Neuronal stem cell (in vitro differentiated cells): ENCODE results near the gene DDI1.
A peak's percentile ranks its signal among the peaks of the same experiment; 100 is the strongest.

Source experiments
- DNase-seq: peaks from one replicate; pipeline ENCODE4 v3.0.0-alpha.2; 2013; ENCODE audit warnings: low spot score
- H2AFZ ChIP-seq: one replicate; pipeline ENCODE4 v1.6.1; 2013; ENCODE audit warnings: mild to moderate bottlenecking, low read length, inconsistent platforms
- H2AK5ac ChIP-seq: 2 replicates; pipeline ENCODE4 v1.6.1; 2013; ENCODE audit warnings: low read depth, mild to moderate bottlenecking, inconsistent platforms, low read length, moderate library complexity, mixed read lengths
- H2BK120ac ChIP-seq: 2 replicates; pipeline ENCODE4 v1.6.1; 2013; ENCODE audit warnings: low read depth, mild to moderate bottlenecking, inconsistent platforms, low read length, moderate library complexity, mixed read lengths
- H2BK12ac ChIP-seq: one replicate; pipeline ENCODE4 v1.6.1; 2013; ENCODE audit warnings: low read length, inconsistent platforms
- H2BK15ac ChIP-seq: 2 replicates; pipeline ENCODE4 v1.6.1; 2013; ENCODE audit warnings: mild to moderate bottlenecking, low read length, inconsistent platforms, mixed read lengths
- H2BK5ac ChIP-seq: one replicate; pipeline ENCODE4 v1.6.1; 2013; ENCODE audit warnings: inconsistent platforms, mild to moderate bottlenecking, low read length, moderate library complexity
- H3K14ac ChIP-seq: one replicate; pipeline ENCODE4 v1.6.1; 2013; ENCODE audit warnings: low read length, inconsistent platforms
- H3K18ac ChIP-seq: 2 replicates; pipeline ENCODE4 v1.6.1; 2013; ENCODE audit warnings: low read length, inconsistent platforms
- H3K23ac ChIP-seq: 2 replicates; pipeline ENCODE4 v1.6.1; 2013; ENCODE audit warnings: low read depth, mild to moderate bottlenecking, mixed read lengths, low read length, inconsistent platforms; ENCODE audit not compliant: poor library complexity
- H3K27ac ChIP-seq: replicated peaks from 3 replicates; pipeline ENCODE4 v1.5.1; 2013; ENCODE audit warnings: low read length, inconsistent platforms
- H3K27me3 ChIP-seq, 3 experiments: 2 replicates each; pipeline ENCODE4 v1.6.1; 2013; ENCODE audit warnings: low read length in 3 of 3, mild to moderate bottlenecking in 2 of 3, inconsistent platforms in 1 of 3, low read depth in 1 of 3, mixed read lengths in 1 of 3, moderate library complexity in 1 of 3; ENCODE audit not compliant: control insufficient read depth in 3 of 3, insufficient read depth in 3 of 3
- H3K36me3 ChIP-seq, 2 donors: replicated peaks in 1 of 2; 2 replicates each; pipeline ENCODE4 v1.6.1; 2013; ENCODE audit warnings: low read length in 2 of 2; ENCODE audit not compliant: control insufficient read depth in 2 of 2, insufficient read depth in 2 of 2
- H3K4ac ChIP-seq: 2 replicates; pipeline ENCODE4 v1.6.1; 2013; ENCODE audit warnings: inconsistent platforms, mild to moderate bottlenecking, low read length, moderate library complexity
- H3K4me1 ChIP-seq, 2 donors: 1 replicate in 1 of 2; 2 replicates in 1 of 2; pipeline ENCODE4 v1.6.1; 2013; ENCODE audit warnings: low read length in 2 of 2, low read depth in 1 of 2; ENCODE audit not compliant: control insufficient read depth in 2 of 2, insufficient read depth in 1 of 2
- H3K4me2 ChIP-seq: one replicate; pipeline ENCODE4 v1.6.1; 2013; ENCODE audit warnings: mild to moderate bottlenecking, low read length, inconsistent platforms; ENCODE audit not compliant: insufficient read depth, poor library complexity, severe bottlenecking
- H3K4me3 ChIP-seq, 2 donors: 2 replicates each; pipeline ENCODE4 v1.5.1; 2013; ENCODE audit warnings: low read length in 2 of 2, mild to moderate bottlenecking in 2 of 2, inconsistent platforms in 1 of 2, moderate library complexity in 1 of 2
- H3K79me1 ChIP-seq: one replicate; pipeline ENCODE4 v1.6.1; 2013; ENCODE audit warnings: low read depth, mild to moderate bottlenecking, inconsistent platforms, low read length, moderate library complexity
- H3K9ac ChIP-seq: one replicate; pipeline ENCODE4 v1.6.1; 2013; ENCODE audit warnings: mild to moderate bottlenecking, low read depth, low read length, inconsistent platforms; ENCODE audit not compliant: poor library complexity
- H3K9me3 ChIP-seq, 2 donors: replicated peaks in 1 of 2; 2 replicates each; pipeline versions ENCODE3 to v1.6.1; 2013; ENCODE audit warnings: low read length in 2 of 2, mild to moderate bottlenecking in 2 of 2, inconsistent platforms in 1 of 2, low read depth in 1 of 2, mixed read lengths in 1 of 2, moderate library complexity in 1 of 2; ENCODE audit not compliant: control insufficient read depth in 2 of 2, insufficient read depth in 1 of 2
- H4K8ac ChIP-seq: one replicate; pipeline ENCODE4 v1.6.1; 2013; ENCODE audit warnings: low read depth, mild to moderate bottlenecking, inconsistent platforms, low read length, moderate library complexity
- H4K91ac ChIP-seq: one replicate; pipeline ENCODE4 v1.6.1; 2013; ENCODE audit warnings: low read length, low read depth, mild to moderate bottlenecking, inconsistent platforms; ENCODE audit not compliant: poor library complexity
- WGBS, 2 donors: extraction: QIAGEN DNeasy Blood & Tissue Kit; methylation state at CpG; one replicate each; pipeline ENCODE4 v1.1.7; 2013; ENCODE audit warnings: missing lambda C conversion rate in 2 of 2, mixed read lengths in 1 of 2; ENCODE audit not compliant: insufficient read length in 2 of 2, insufficient replicate concordance in 1 of 2; ENCODE audit errors: extremely low coverage in 2 of 2; 5-methylcytosine and 5-hydroxymethylcytosine counted together

Gene DDI1

DNA sequence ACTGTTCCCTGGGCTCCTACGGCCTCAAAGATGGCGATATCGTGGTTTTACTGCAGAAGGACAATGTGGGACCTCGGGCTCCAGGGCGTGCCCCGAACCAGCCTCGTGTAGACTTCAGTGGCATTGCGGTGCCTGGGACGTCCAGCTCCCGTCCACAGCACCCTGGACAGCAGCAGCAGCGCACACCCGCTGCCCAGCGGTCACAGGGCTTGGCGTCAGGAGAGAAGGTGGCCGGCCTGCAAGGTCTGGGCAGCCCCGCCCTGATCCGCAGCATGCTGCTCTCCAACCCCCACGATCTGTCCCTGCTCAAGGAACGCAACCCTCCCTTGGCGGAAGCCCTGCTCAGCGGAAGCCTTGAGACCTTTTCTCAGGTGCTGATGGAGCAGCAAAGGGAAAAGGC lies 555 bp downstream of the DDI1 start:
- Histone ChIP-seq H3K4ac (no peak overlapping the region), H3K9me3 (no peaks in the 10 kb centered on the region), H4K91ac (no peak overlapping the region), H3K4me2 (no peak overlapping the region), H2BK15ac (no peak overlapping the region), H2BK120ac (no peak overlapping the region), H3K79me1 (no peaks in the 10 kb centered on the region), H3K9ac (no peak overlapping the region), H3K27ac (no peak overlapping the region), H3K4me3 (no peak overlapping the region), H3K36me3 (no peaks in the 10 kb centered on the region), H2AK5ac (no peak overlapping the region), H3K18ac (peak overlapping the region; percentile 15), H3K27me3 (no peaks in the 10 kb centered on the region), H3K23ac (no peak overlapping the region), H2BK12ac (no peak overlapping the region), H3K4me1 (no peaks in the 10 kb centered on the region), H2BK5ac (no peak overlapping the region), H2AFZ (no peak overlapping the region), H3K14ac (no peak overlapping the region), H4K8ac (no peak overlapping the region)
- WGBS, 2 donors = no CpG with 5 or more reads among the region's 21 CpGs
- no peak for DNase-seq

DNA sequence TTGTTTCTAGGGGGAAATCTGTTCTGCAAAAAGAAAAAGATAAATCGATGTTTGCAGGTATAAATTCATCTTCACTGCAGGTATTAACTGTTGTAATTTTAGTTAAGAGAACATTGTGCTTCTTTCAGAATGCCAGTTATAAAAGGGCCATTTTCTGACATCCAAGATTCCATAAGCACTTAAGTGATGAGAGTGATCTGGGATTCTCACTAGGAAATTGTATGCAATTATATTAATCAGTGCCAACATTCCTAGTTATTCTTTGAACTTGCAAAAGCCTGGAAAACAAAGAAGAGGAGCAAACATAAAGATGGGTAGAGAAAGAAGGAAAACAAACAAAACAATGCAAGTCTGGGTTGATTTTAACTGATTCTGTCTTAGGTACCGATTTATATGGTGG lies 5.4 kb downstream of the DDI1 start:
- no peak overlapping the region for H2BK15ac ChIP-seq
- H3K79me1 ChIP-seq = no peaks in the 10 kb centered on the region
- H2BK120ac ChIP-seq = no peak overlapping the region
- no peak overlapping the region for H4K91ac ChIP-seq
- H3K9me3 ChIP-seq = no peaks in the 10 kb centered on the region
- H2AK5ac ChIP-seq = no peak overlapping the region
- no peak overlapping the region for H2AFZ ChIP-seq
- H3K23ac ChIP-seq = no peak overlapping the region
- H3K27ac ChIP-seq = no peak overlapping the region
- H2BK12ac ChIP-seq = no peak overlapping the region
- no CpG with 5 or more reads among the region's 2 CpGs for WGBS, 2 donors
- no peak overlapping the region for H2BK5ac ChIP-seq
- H3K27me3 ChIP-seq = no peaks in the 10 kb centered on the region
- no peak overlapping the region for H4K8ac ChIP-seq
- no peak overlapping the region for H3K4ac ChIP-seq
- H3K18ac ChIP-seq = no peak overlapping the region
- H3K36me3 ChIP-seq = no peaks in the 10 kb centered on the region
- H3K4me3 ChIP-seq = no peak overlapping the region
- no peak for DNase-seq
- H3K4me1 ChIP-seq = peaks cover 3 to 6% of the 10 kb centered on the region in 2 donors
- no peak overlapping the region for H3K14ac ChIP-seq
- H3K4me2 ChIP-seq = no peak overlapping the region
- H3K9ac ChIP-seq = no peak overlapping the region

DNA sequence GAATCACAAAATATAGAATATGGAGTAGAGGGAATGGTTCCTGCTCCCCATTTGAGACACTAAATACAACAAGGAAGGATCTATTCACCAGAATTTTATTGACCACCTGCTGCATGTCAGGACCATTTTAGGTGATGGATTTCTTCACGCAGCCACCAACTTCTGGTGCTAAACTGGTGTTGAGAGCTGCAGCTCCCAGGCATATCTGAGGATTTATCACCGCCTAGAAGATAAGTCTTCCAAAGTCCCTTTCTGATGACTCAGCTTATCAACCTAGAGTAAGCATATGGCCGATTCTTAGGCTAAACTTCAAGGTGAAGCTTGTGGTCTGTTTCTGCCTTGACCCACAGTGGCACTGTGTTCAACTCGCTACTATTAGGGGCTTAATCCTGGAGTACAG lies 6.7 kb downstream of the DDI1 start:
- Histone ChIP-seq H2BK15ac (no peak overlapping the region), H3K9me3 (no peaks in the 10 kb centered on the region), H2BK12ac (no peak overlapping the region), H3K27me3 (no peaks in the 10 kb centered on the region), H3K4me2 (no peak overlapping the region), H3K4me3 (no peak overlapping the region), H3K4ac (no peak overlapping the region), H3K18ac (no peak overlapping the region), H4K8ac (no peak overlapping the region), H2BK120ac (no peak overlapping the region), H4K91ac (no peak overlapping the region), H3K79me1 (no peaks in the 10 kb centered on the region), H2AK5ac (no peak overlapping the region), H2AFZ (peak overlapping the region; percentile 48), H3K9ac (no peak overlapping the region), H3K4me1 (peaks cover 3 to 6% of the 10 kb centered on the region in 2 donors), H3K36me3 (no peaks in the 10 kb centered on the region), H2BK5ac (no peak overlapping the region), H3K23ac (no peak overlapping the region), H3K27ac (no peak overlapping the region), H3K14ac (no peak overlapping the region)
- DNase-seq = no peak
- no CpG with 5 or more reads among the region's 4 CpGs for WGBS, 2 donors

GRCh38 chr11:104043678-104044239 lies 7.3 kb downstream of the DDI1 start:
- no peaks in the 10 kb centered on the region for H3K27me3 ChIP-seq
- no peak for DNase-seq
- H3K4me2 ChIP-seq = no peak overlapping the region
- H3K4me1 ChIP-seq = peaks cover 3 to 6% of the 10 kb centered on the region in 2 donors
- no peak overlapping the region for H2BK5ac ChIP-seq
- H3K18ac ChIP-seq = no peak overlapping the region
- no peaks in the 10 kb centered on the region for H3K9me3 ChIP-seq
- no peak overlapping the region for H3K27ac ChIP-seq
- no peak overlapping the region for H4K8ac ChIP-seq
- H2BK12ac ChIP-seq = no peak overlapping the region
- no CpG with 5 or more reads among the region's 6 CpGs for WGBS, 2 donors
- H2AFZ ChIP-seq = peak overlapping the region; percentile 48
- H3K9ac ChIP-seq = no peak overlapping the region
- H3K23ac ChIP-seq = no peak overlapping the region
- H3K14ac ChIP-seq = no peak overlapping the region
- no peak overlapping the region for H3K4me3 ChIP-seq
- no peak overlapping the region for H2BK15ac ChIP-seq
- H4K91ac ChIP-seq = no peak overlapping the region
- H2AK5ac ChIP-seq = no peak overlapping the region
- H3K4ac ChIP-seq = no peak overlapping the region
- H3K79me1 ChIP-seq = no peaks in the 10 kb centered on the region
- no peaks in the 10 kb centered on the region for H3K36me3 ChIP-seq
- no peak overlapping the region for H2BK120ac ChIP-seq
